ENCODE results near the gene VWA8.

- no peak for TF ChIP-seq ZFP3 (CRISPR knock-in tag; IDR thresholded peaks at IDR 0.05)
- TF ChIP-seq POU6F1 (CRISPR knock-in tag; IDR thresholded peaks at IDR 0.05; ENCODE audit: borderline replicate concordance, low read depth) = no peak
- TF ChIP-seq PPARA (CRISPR knock-in tag; IDR thresholded peaks at IDR 0.05; ENCODE audit: borderline replicate concordance) = no peak
- no peak for TF ChIP-seq CREB5 (CRISPR knock-in tag; IDR thresholded peaks at IDR 0.05; ENCODE audit: low read depth)
- no peak for TF ChIP-seq RARB (CRISPR knock-in tag; IDR thresholded peaks at IDR 0.05)
- no peak for TF ChIP-seq ZNF565 (CRISPR knock-in tag; conservative IDR thresholded peaks at IDR 0.05; ENCODE audit: low read depth)
- no peak for TF ChIP-seq ARNTL (CRISPR knock-in tag; IDR thresholded peaks at IDR 0.05; ENCODE audit: borderline replicate concordance, low read depth)
- no peak for TF ChIP-seq ESRRG (CRISPR knock-in tag; IDR thresholded peaks at IDR 0.05)
- TF ChIP-seq CSDC2 (CRISPR knock-in tag; IDR thresholded peaks at IDR 0.05) = no peak
- no peak for TF ChIP-seq TCF4 (CRISPR knock-in tag; IDR thresholded peaks at IDR 0.05; ENCODE audit: borderline replicate concordance)
- no peak for TF ChIP-seq PATZ1 (CRISPR knock-in tag; IDR thresholded peaks at IDR 0.05; ENCODE audit: borderline replicate concordance)
- TF ChIP-seq ZNF70 (CRISPR knock-in tag; IDR thresholded peaks at IDR 0.05) = no peak
- TF ChIP-seq ZNF8 (CRISPR knock-in tag; IDR thresholded peaks at IDR 0.05) = no peak
- no peak for TF ChIP-seq TOX (CRISPR knock-in tag; IDR thresholded peaks at IDR 0.05; ENCODE audit: borderline replicate concordance)
These were observed 346.8 kb downstream of the VWA8 start for GRCh38 chr13:41613984-41614661.
